HG03060 (cell line): Measurements from ENCODE around the gene CLECL1.
"Not testable (repeated sequence)": the region's sequence is repeated elsewhere in the genome, so short reads cannot be mapped to it uniquely, and the experiment has no call there.

ENCODE experiments used
- ATAC-seq: cut with Tn5 transposase; IDR thresholded peaks from one replicate; pipeline ENCODE4 v1.9.1; 2021; ENCODE audit warnings: low read depth, moderate number of reproducible peaks; ENCODE audit not compliant: unreplicated experiment

The CLECL1 gene

GRCh38 chr12:9699269-9699897 lies 33.5 kb downstream of the CLECL1 start:
- ATAC-seq: no peak

GRCh38 chr12:9698681-9699080 lies 34.2 kb downstream of the CLECL1 start:
- ATAC-seq: no peak

- no peak for ATAC-seq
Measured at GRCh38 chr12:9697619-9698018, 35.3 kb downstream of the CLECL1 start.

- not testable (repeated sequence) for ATAC-seq
Measured at GRCh38 chr12:9695661-9696060, 37.2 kb downstream of the CLECL1 start.

- ATAC-seq: not testable (repeated sequence)
Measured at GRCh38 chr12:9695150-9695549, 37.7 kb downstream of the CLECL1 start.

GRCh38 chr12:9694241-9694640 lies 38.7 kb downstream of the CLECL1 start:
- no peak for ATAC-seq

GRCh38 chr12:9692909-9693308 lies 40.0 kb downstream of the CLECL1 start:
- no peak for ATAC-seq

- ATAC-seq: no peak
Measured at GRCh38 chr12:9687228-9687627, 45.7 kb downstream of the CLECL1 start.

- ATAC-seq: no peak
Measured at GRCh38 chr12:9685915-9686314, 47.0 kb downstream of the CLECL1 start.

- not testable (repeated sequence) for ATAC-seq
Measured at GRCh38 chr12:9685366-9685765, 47.5 kb downstream of the CLECL1 start.

- ATAC-seq: not testable (repeated sequence)
Measured at GRCh38 chr12:9682949-9683348, 49.9 kb downstream of the CLECL1 start.

GRCh38 chr12:9682508-9682907 lies 50.4 kb downstream of the CLECL1 start:
- ATAC-seq: not testable (repeated sequence)

GRCh38 chr12:9674226-9674590 lies 58.7 kb downstream of the CLECL1 start:
- no peak for ATAC-seq

GRCh38 chr12:9673404-9674225 lies 59.3 kb downstream of the CLECL1 start:
- no peak for ATAC-seq
